ENCODE data around the gene HYI.
"Not testable (repeated sequence)": the region's sequence is repeated elsewhere in the genome, so short reads cannot be mapped to it uniquely, and the experiment has no call there.

HYI gene

DNA sequence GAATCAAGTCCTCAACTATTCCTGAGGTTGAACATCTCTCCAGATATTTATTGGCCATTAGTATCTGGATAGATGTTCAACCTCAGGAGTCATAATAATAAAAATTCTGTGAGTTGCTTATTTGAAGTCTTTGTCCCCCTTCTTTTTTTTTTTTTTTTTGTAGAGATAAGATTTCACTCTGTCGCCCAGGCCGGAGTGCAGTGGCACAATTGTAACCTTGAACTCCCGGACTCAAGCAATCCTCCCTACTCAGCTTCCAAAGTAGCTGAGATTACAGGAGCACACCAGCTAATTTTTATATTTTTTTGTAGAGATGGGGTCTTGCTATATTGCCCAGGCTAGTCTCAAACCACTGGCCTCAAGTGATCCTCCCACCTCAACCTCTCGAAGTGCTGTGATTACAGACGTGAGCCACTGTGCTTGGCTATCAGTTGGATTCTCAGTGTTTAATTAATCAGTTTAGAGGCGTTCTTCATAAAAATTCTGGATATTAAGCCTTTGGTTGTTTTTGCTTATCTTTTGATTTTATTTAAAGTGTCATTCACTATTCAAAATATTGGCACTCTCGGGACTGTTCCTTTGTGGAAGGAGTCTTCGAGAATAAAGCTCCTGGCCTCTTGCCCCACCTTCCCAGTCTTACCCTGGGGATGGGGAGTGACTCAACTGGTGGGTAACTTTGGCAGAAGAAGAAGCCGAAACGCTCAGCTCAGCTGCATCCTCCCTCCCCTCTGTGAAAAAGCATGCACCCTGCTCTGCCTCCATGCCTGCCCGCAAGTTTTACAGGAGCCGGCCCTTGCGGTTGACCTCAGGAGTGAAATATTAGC, 11.2 kb upstream of the HYI start:
- TF ChIP-seq, protein P1, sequence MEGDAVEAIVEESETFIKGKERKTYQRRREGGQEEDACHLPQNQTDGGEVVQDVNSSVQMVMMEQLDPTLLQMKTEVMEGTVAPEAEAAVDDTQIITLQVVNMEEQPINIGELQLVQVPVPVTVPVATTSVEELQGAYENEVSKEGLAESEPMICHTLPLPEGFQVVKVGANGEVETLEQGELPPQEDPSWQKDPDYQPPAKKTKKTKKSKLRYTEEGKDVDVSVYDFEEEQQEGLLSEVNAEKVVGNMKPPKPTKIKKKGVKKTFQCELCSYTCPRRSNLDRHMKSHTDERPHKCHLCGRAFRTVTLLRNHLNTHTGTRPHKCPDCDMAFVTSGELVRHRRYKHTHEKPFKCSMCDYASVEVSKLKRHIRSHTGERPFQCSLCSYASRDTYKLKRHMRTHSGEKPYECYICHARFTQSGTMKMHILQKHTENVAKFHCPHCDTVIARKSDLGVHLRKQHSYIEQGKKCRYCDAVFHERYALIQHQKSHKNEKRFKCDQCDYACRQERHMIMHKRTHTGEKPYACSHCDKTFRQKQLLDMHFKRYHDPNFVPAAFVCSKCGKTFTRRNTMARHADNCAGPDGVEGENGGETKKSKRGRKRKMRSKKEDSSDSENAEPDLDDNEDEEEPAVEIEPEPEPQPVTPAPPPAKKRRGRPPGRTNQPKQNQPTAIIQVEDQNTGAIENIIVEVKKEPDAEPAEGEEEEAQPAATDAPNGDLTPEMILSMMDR (IDR thresholded peaks at IDR 0.05; ENCODE audit: low read depth, low read length), result no peak
- no peak overlapping the region for H3K4me3 ChIP-seq (ENCODE audit: low read depth, low read length)
- in situ Hi-C loops (cut with HindIII; ENCODE audit: low sequenced_read_pairs), result no loop called here
- DNase-seq (ENCODE audit: low read depth, low spot score), result peak; percentile 13

DNA sequence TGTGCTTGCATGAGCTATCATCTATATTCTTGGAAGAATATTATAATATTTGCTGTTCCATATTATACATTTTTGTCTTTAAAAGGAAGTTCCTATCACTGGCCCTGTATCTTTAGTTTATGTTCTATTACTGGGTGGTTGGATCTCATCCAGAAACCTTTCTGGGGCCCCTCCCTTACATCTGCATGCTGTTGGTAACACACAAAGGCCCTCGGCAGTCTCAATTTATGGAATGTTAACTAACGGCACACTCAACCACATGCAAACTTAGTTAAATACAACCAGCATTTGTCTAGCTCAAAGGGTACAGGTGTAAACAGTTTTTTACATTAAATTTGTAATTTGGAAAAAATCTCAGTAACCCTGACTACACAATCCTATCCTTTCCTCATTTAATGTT, 9.7 kb upstream of the HYI start:
- TF ChIP-seq, protein P1 (IDR thresholded peaks at IDR 0.05; ENCODE audit: low read depth, low read length), result no peak
- in situ Hi-C loops (cut with HindIII; ENCODE audit: low sequenced_read_pairs), result no loop called here

DNA sequence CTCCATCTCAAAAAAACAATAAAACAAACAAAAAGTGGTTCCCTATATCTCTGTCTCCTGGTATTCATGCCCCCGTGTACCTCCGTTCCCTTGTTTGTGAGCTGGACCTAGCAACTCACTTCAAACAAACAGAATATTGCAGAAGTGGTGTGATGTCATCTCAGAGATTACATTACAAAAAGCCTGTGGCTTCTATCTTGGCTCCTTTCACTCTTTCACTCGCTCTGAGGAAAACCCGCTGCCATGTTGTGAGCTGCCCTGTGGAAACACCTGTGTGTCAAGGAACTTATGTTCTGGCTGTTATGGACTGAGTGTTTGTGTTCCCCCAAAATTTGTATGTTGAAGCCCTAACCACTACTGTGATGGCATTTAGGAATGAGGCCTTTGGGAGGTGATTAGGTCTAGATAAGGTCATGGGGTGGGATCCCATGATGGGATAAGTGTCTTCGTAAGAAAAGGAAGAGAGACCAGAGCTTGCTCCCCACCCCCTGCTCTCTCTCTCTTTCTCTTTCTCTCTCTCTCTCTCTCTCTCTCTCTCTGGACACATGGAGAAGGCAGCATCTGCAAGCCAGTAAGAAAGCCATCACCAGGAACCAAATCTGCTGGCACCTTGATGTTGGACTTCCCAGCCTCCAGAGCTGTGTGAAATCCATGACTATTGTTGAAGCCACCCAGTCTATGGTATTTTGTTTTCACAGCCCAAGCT, 7.4 kb upstream of the HYI start:
- TF ChIP-seq, protein P1 (IDR thresholded peaks at IDR 0.05; ENCODE audit: low read depth, low read length), result no peak
- in situ Hi-C loops (cut with HindIII; ENCODE audit: low sequenced_read_pairs), result no loop called here
- no peak for DNase-seq (ENCODE audit: low read depth, low spot score)
- no peak overlapping the region for H3K4me3 ChIP-seq (ENCODE audit: low read depth, low read length)

More for the DNA sequence above, 9.7 kb upstream of the HYI start:
- no peak for DNase-seq (ENCODE audit: low read depth, low spot score)
- no peak overlapping the region for H3K4me3 ChIP-seq (ENCODE audit: low read depth, low read length)

DNA sequence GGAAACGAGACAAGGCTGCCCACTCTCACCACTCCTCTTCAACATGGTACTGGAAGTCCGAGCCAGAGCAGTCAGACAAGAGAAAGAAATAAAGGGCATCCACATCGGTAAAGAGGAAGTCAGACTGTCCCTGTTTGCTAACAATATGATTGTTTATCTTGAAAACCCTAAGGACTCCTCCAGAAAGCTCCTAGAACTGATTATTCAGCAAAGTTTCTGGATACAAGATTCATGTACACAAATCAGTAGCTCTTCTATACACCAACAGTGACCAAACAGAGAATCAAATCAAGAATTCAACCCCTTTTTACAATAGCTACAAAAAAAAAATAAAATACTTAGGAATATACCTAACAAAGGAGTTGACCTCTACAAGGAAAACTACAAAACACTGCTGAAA, 4.6 kb upstream of the HYI start:
- H3K4me3 ChIP-seq (ENCODE audit: low read depth, low read length); in situ Hi-C loops (cut with HindIII; ENCODE audit: low sequenced_read_pairs); DNase-seq (ENCODE audit: low read depth, low spot score): not testable (repeated sequence)

DNA sequence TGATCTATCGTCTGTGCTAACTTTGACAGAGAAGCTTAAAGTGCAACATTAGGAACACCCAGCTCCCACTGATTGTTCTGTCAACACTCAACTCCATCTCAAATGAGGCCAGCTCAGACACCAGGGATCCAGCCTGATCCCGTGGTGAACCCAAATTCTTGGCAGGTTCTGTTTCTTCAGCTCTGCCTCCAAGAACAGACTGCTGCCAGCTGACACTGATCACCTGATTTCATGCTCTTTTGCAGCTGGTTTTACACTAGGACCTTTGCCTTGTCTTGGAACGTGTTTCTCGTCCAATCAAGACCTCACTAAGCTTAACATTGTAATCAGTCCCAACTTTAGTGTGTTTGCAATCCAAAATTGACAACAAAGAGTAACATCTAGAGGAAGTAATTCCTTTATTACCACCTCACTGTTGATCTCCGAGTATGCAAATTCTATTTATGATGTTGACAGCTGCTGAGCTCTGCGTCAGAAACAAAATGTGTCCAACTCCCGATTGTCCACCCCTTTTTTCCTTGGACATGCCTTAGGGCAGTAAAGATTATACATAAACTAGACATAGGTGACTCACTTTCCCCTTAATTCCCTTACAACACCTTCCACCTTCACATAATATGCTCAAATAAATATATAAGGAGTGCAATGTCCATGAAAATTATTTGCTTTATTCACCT, 1.6 kb upstream of the HYI start:
- TF ChIP-seq, protein P1 (IDR thresholded peaks at IDR 0.05; ENCODE audit: low read depth, low read length), result no peak
- in situ Hi-C loops (cut with HindIII; ENCODE audit: low sequenced_read_pairs), result no loop called here
- H3K4me3 ChIP-seq (ENCODE audit: low read depth, low read length), result no peak overlapping the region
- no peak for DNase-seq (ENCODE audit: low read depth, low spot score)

DNA sequence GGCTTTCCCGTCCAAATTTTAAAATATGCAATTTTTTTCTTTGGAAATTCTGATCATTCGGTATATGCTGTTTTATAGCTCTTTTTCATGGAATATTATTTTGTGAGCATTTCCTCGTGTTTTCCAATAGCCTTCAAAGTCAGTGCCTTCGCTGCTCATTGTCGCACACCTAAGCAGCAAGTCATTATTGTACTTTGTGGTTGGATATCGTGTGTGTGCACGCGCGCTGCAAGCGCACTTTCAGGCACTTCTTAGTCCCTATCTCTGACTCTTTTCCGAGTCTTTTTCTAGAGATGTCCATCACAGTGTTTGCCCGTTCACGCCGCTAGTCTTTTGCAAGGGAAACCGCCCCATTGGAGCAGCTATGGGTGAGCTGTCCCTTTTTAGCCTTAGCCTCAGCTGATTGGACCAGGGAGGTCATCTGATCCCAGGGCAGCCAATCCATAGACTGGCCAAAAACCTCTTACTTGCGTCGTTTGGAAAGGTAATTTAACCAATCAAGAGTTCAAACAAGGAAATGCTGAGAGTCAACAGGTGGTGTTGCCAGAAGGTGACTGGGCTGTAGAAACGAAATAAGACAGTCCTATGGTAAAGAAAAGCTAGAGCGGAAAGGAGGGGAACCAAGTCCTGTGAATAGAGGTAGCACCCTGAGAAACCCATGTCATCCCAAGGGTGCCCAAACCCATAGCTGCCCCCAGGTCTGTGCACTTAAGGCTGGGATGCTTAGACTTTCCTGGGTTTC, 710 bp upstream of the HYI start:
- TF ChIP-seq, protein P1 (IDR thresholded peaks at IDR 0.05; ENCODE audit: low read depth, low read length), result no peak
- in situ Hi-C loops (cut with HindIII; ENCODE audit: low sequenced_read_pairs), result no loop called here
- DNase-seq (ENCODE audit: low read depth, low spot score), result peak; percentile 85
- peak overlapping the region; percentile 52 for H3K4me3 ChIP-seq (ENCODE audit: low read depth, low read length)
